A673 (cell line): Measurements from ENCODE around the gene GNG7. TPM values are rescaled to one million over a fixed set of nuclear protein-coding genes. Genes with fewer than 3 reads are reported as not detected.
"Not testable (repeated sequence)": the region's sequence is repeated elsewhere in the genome, so short reads cannot be mapped to it uniquely, and the experiment has no call there.

ENCODE experiments used
- BruUV-seq: library from RNA; stranded (reverse); fragments of 400-500 nt; replicated peaks from 2 replicates; lab custom pipeline; 2021; lab: Mats Ljungman, UMichigan
- CTCF ChIA-PET: fragments of 300-600 bp; sonication (Branson Sonifier 250); formaldehyde crosslinking; loops from one replicate; lab custom pipeline; 2022; ENCODE audit warnings: antibody characterized with exemption; lab: Charles Lee
- POLR2A ChIA-PET: fragments of 300-600 bp; sonication (Branson Sonifier 250); formaldehyde crosslinking; loops from one replicate; lab custom pipeline; 2022; ENCODE audit warnings: antibody characterized with exemption; ENCODE audit not compliant: low non-redundant PET; lab: Charles Lee
- DNase-seq: peaks from one replicate; pipeline ENCODE4 v3.0.0-alpha.2; 2015; ENCODE audit warnings: low spot score
- H3K27ac ChIP-seq: fragments of 200-600 bp; sonication (generic); 2 replicates; pipeline ENCODE4 v1.5.1; 2016; ENCODE audit warnings: mixed run types, low read depth, mild to moderate bottlenecking, mixed read lengths, antibody characterized with exemption, low read length; ENCODE audit not compliant: poor library complexity, severe bottlenecking
- H3K27me3 ChIP-seq: fragments of 200-600 bp; sonication (generic); replicated peaks from 2 replicates; pipeline ENCODE4 v1.6.1; 2017; ENCODE audit warnings: mixed run types, low read depth, mild to moderate bottlenecking, mixed read lengths, antibody characterized with exemption, low read length; ENCODE audit not compliant: insufficient read depth, poor library complexity
- H3K36me3 ChIP-seq: fragments of 200-600 bp; sonication (generic); 2 replicates; pipeline ENCODE4 v1.6.1; 2016; ENCODE audit warnings: mixed run types, mild to moderate bottlenecking, mixed read lengths, antibody characterized with exemption, low read length; ENCODE audit not compliant: insufficient read depth, poor library complexity, severe bottlenecking
- H3K4me1 ChIP-seq: fragments of 200-600 bp; sonication (generic); 2 replicates; pipeline ENCODE4 v1.6.1; 2017; ENCODE audit warnings: mixed run types, mild to moderate bottlenecking, mixed read lengths, antibody characterized with exemption, low read length; ENCODE audit not compliant: insufficient read depth, poor library complexity, severe bottlenecking
- H3K4me3 ChIP-seq: fragments of 200-600 bp; sonication (generic); 2 replicates; pipeline ENCODE4 v1.5.1; 2016; ENCODE audit warnings: low read depth, mixed run types, mild to moderate bottlenecking, mixed read lengths, low read length; ENCODE audit not compliant: poor library complexity, severe bottlenecking
- H3K9me3 ChIP-seq: fragments of 200-600 bp; sonication (generic); 2 replicates; pipeline ENCODE4 v1.6.1; 2016; ENCODE audit warnings: mixed run types, low read depth, mild to moderate bottlenecking, mixed read lengths, antibody characterized with exemption, low read length; ENCODE audit not compliant: poor library complexity, severe bottlenecking
- EZH2 ChIP-seq: fragments of 200-600 bp; sonication (generic); IDR thresholded peaks from 2 replicates; pipeline ENCODE4 v1.6.1; 2017; ENCODE audit warnings: borderline replicate concordance, low read depth, mild to moderate bottlenecking, mixed read lengths, antibody characterized with exemption, low read length; ENCODE audit not compliant: poor library complexity, severe bottlenecking
- intact Hi-C: fragments of 100-400 bp; cut with micrococcal nuclease; formaldehyde crosslinking; loops from one replicate; pipeline ENCODE4 v1.10.0; 2022; ENCODE audit not compliant: unreplicated experiment
- total RNA-seq: library from RNA; stranded (reverse); gene quantifications from 2 replicates; pipeline ENCODE4 v1.2.3, GENCODE V29; 2021
- TF ChIP-seq, protein P1 (sequence below): fragments of 300-800, 200-600 bp; sonication (generic); conservative IDR thresholded peaks from 2 replicates; pipeline ENCODE4 v1.5.1; 2017; ENCODE audit warnings: low read depth, mild to moderate bottlenecking, antibody characterized with exemption, low read length, moderate library complexity, mixed read lengths

The GNG7 gene
- total RNA-seq, 1 experiment from 2014 or later, result 0.30 TPM

DNA sequence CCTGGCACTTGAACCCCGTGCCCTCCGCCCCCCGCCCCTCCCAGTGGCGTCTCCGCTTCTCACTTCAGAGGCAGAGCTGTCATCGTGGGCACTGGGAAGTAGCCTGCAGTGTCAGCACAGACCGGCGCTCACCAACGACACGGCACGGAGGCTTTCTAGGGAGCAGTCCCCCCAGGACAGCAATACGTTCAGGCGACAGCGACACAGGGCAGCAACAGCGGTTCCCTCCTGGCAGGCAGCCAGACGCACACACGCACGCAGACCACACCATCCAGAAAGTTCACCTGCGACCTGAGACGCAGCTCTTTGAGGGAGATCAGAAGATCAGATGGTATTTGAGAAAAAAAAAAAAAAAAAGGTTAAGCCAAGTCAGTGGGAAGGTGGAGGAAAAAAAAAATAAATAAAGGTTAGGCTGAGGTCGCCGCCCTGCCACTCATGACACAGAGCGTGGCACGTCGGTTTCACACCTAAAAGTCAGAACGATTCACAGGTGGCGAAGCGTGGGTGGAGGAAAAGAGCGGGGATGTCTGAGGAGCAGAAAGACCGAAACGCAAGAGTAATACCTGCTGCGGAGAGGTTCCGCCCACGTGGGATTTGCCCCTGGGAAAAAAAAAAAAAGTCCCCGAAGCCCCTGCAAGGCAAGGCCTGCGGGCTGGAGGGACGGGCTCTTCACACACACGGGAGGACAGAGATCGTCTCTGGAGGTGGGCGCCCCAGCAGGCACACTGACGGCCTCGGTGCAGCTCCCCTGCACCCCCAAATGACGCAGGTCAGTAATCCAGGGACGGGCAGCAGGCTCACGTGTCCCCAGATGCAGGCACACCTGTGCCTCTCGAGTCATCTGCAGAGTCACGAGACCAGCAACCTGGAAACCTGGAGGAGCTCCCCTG lies 94.5 kb downstream of the GNG7 start:
- Histone ChIP-seq H3K4me3 (no peak overlapping the region), H3K4me1 (peaks cover 5% of the 10 kb centered on the region), H3K36me3 (no peaks in the 10 kb centered on the region), H3K9me3 (no peaks in the 10 kb centered on the region), H3K27ac (no peak overlapping the region), H3K27me3 (no peaks in the 10 kb centered on the region)
- no peak for DNase-seq
- TF ChIP-seq, protein P1, sequence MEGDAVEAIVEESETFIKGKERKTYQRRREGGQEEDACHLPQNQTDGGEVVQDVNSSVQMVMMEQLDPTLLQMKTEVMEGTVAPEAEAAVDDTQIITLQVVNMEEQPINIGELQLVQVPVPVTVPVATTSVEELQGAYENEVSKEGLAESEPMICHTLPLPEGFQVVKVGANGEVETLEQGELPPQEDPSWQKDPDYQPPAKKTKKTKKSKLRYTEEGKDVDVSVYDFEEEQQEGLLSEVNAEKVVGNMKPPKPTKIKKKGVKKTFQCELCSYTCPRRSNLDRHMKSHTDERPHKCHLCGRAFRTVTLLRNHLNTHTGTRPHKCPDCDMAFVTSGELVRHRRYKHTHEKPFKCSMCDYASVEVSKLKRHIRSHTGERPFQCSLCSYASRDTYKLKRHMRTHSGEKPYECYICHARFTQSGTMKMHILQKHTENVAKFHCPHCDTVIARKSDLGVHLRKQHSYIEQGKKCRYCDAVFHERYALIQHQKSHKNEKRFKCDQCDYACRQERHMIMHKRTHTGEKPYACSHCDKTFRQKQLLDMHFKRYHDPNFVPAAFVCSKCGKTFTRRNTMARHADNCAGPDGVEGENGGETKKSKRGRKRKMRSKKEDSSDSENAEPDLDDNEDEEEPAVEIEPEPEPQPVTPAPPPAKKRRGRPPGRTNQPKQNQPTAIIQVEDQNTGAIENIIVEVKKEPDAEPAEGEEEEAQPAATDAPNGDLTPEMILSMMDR, result no peak
- TF ChIP-seq EZH2, result no peak
- ChIA-PET CTCF (interaction anchor here (0.6 to 0.7 kb wide), 2 partner anchors 13 to 28 kb away, joined by 9 to 10 read pairs; no protein-coding TSS in a partner anchor), POLR2A (no interaction called here)
- intact Hi-C loops, result no loop called here
- no TSS peak for BruUV-seq

DNA sequence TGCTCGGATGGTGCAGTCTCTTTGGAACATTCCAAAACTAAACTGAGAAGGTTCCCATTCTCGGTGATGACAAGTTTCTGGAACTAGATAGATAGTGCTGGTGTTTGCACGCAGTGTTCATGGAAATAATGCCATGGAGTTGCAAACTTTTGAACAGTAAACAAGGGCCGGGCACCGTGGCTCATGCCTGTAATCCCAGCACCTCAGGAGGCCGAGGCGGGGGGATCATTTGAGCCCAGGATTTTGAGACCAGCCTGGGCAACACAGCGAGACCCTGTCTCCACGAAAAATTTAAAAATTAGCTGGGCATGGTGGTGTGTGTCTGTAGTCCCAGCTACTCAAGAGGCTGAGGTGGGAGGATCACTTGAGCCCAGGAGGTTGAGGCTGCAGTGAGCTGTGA lies 95.7 kb downstream of the GNG7 start:
- intact Hi-C loops, CTCF ChIA-PET, DNase-seq: not testable (repeated sequence)

DNA sequence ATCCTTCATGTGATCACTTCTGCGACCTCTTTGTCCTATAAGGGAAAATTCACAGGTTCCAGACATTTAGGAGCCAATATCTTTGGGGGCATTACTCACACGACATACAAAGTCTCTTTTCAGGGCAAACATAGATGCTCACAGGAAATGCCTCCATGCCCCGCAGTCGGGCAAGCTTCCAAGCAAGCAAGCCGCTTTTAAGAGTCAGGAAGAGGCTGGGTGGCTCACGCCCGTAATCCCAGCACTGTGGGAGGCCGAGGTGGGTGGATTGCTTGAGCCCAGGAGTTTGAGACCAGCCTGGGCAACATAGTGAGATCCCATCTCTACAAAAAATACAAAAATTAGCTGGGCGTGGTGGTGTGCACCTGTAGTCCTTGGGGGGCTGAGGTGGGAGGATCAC lies 96.6 kb downstream of the GNG7 start:
- BruUV-seq, H3K27me3 ChIP-seq, H3K36me3 ChIP-seq, POLR2A ChIA-PET, intact Hi-C loops, H3K27ac ChIP-seq, H3K9me3 ChIP-seq, H3K4me3 ChIP-seq: not testable (repeated sequence)
- peak; percentile 64 for DNase-seq
- H3K4me1 ChIP-seq, result peaks cover 13% of the 10 kb centered on the region
- CTCF ChIA-PET, result interaction anchor here (0.5 kb wide), 1 partner anchor 128 kb away, joined by 3 read pairs; no protein-coding TSS in a partner anchor

More for the DNA sequence above, 95.7 kb downstream of the GNG7 start:
- H3K9me3 ChIP-seq, H3K27me3 ChIP-seq, H3K36me3 ChIP-seq, H3K27ac ChIP-seq, H3K4me3 ChIP-seq, BruUV-seq, POLR2A ChIA-PET: not testable (repeated sequence)
- H3K4me1 ChIP-seq, result peaks cover 13% of the 10 kb centered on the region

DNA sequence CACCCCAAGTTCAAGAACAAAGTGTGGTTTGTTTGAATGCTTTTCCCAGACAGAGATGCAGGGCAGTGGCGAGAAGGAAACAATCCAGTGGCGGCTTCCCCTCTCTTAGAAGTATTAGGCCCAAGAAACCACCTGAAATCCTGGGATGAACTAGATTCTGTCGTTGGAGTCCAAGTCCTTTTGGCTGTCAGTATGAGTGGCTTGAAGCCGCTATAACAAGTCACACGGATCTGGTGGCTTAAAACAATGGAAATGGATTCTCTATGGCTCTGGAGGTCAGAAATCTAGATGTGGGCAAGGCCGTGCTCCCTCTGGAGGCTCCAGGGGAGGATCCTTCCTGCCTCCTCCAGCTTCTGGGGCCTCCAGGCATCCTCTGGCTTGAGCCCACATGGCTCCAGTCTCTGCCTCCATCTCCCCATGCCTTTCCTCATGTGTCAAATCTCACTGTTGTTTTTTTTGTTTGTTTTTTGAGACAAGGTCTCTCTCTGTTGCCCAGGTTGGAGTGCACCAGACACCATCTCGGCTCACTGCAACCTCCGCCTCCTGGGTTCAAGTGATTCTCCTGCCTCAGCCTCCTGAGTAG lies 97.7 kb downstream of the GNG7 start:
- no peaks in the 10 kb centered on the region for H3K36me3 ChIP-seq
- no peaks in the 10 kb centered on the region for H3K9me3 ChIP-seq
- DNase-seq, result no peak
- BruUV-seq, result no TSS peak
- no peaks in the 10 kb centered on the region for H3K27me3 ChIP-seq
- ChIA-PET POLR2A (no interaction called here), CTCF (no interaction called here)
- no peak overlapping the region for H3K4me3 ChIP-seq
- intact Hi-C loops, result no loop called here
- H3K27ac ChIP-seq, result no peak overlapping the region
- TF ChIP-seq, protein P1, result no peak
- TF ChIP-seq EZH2, result no peak
- peaks cover 13% of the 10 kb centered on the region for H3K4me1 ChIP-seq
